Peyer's patch (tissue), 4 donors: ENCODE measurements around the gene PTBP1.

Experiments
- CTCF ChIP-seq, 6 experiments: fragments of 450-650 bp in 4 of 6; fragments of 200-600 bp in 2 of 6; sonication (generic) in 1 of 6; IDR thresholded peaks; one replicate each; pipeline ENCODE4 v1.5.1; 2017 to 2019; ENCODE audit warnings: antibody characterized with exemption in 6 of 6, mild to moderate bottlenecking in 3 of 6, moderate library complexity in 1 of 6
- POLR2A ChIP-seq, 2 donors: fragments of 450-650 bp; IDR thresholded peaks; one replicate each; pipeline ENCODE4 v1.5.1; 2017; ENCODE audit warnings: antibody characterized with exemption in 2 of 2, mild to moderate bottlenecking in 2 of 2, moderate library complexity in 2 of 2

GRCh38 chr19:793806-794205 lies 3.4 kb upstream of the PTBP1 start:
- TF ChIP-seq POLR2A (IDR thresholded peaks at IDR 0.05), result no peak
- TF ChIP-seq CTCF (IDR thresholded peaks at IDR 0.05), result no peak
